ENCODE results near the gene SPAG16. TPM values are rescaled to one million over a fixed set of nuclear protein-coding genes. Genes with fewer than 3 reads are reported as not detected.

SPAG16 gene
- total and polyA plus RNA-seq, 2 of the 13 experiments (the other 11 are each of a cell fraction or from before 2014, with no cell fraction given) = 9.6 to 26.5 TPM

GRCh38 chr2:213848631-213849030 is 564.4 kb downstream of the SPAG16 start:
- no TSS peak for BruUV-seq (replicated peaks)
- no peaks in the 10 kb centered on the region for H3K9me3 ChIP-seq (ENCODE audit: low read length)
- ATAC-seq (no peak), DNase-seq (ENCODE audit: low spot score) (no peak), FAIRE-seq (no peak)
- no peaks in the 10 kb centered on the region for H3K4me1 ChIP-seq (ENCODE audit: insufficient read depth, low read length)
- CTCF ChIA-PET (ENCODE audit: low intra/inter-chr PET ratio, low total read pairs) = no interaction called here
- no peaks in the 10 kb centered on the region for H3K79me2 ChIP-seq (ENCODE audit: insufficient read depth, low read length)
- in situ Hi-C loops (cut with HindIII; ENCODE audit: extremely low pct_ligation_motif_present, low pct_unique_long_range_greater_than_20kb) (no loop called here), intact Hi-C loops (cut with micrococcal nuclease; ENCODE audit: unreplicated experiment) (no loop called here)
- H3K4me3 ChIP-seq (replicated peaks in 1 of 3; ENCODE audit: insufficient read depth in 1 of 3, low read depth in 2 of 3, low read length in 3 of 3) = no peak overlapping the region
- H3K36me3 ChIP-seq (replicated peaks in 1 of 2; ENCODE audit: control insufficient read depth in 1 of 2, insufficient read depth in 2 of 2, low read length in 2 of 2) = no peaks in the 10 kb centered on the region
- no peak overlapping the region for H3K4me2 ChIP-seq (ENCODE audit: low read depth, low read length)
- no peak overlapping the region for H3K9ac ChIP-seq (ENCODE audit: insufficient read depth, low read depth, low read length)
- H3K27me3 ChIP-seq (ENCODE audit: control insufficient read depth in 1 of 2, insufficient read depth in 2 of 2, low read length in 2 of 2) = no peaks in the 10 kb centered on the region
- WGBS (ENCODE audit: low lambda C conversion rate) = under 1% methylated on average over 4 of the region's 4 CpGs
- no peak overlapping the region for H3K27ac ChIP-seq (ENCODE audit: extremely low read length, insufficient read depth, low read length)
- TF ChIP-seq NCOA2 (CRISPR knock-in tag; IDR thresholded peaks at IDR 0.05) (no peak), MAFF (IDR thresholded peaks at IDR 0.05; ENCODE audit: low read depth, low read length) (no peak), ZFP82 (CRISPR knock-in tag; IDR thresholded peaks at IDR 0.05; ENCODE audit: borderline replicate concordance) (no peak)
- H2AFZ ChIP-seq (ENCODE audit: low read length) = no peak overlapping the region
- POLR2A ChIA-PET = no interaction called here
- no peaks in the 10 kb centered on the region for H4K20me1 ChIP-seq (ENCODE audit: insufficient read depth, low read length)

DNA sequence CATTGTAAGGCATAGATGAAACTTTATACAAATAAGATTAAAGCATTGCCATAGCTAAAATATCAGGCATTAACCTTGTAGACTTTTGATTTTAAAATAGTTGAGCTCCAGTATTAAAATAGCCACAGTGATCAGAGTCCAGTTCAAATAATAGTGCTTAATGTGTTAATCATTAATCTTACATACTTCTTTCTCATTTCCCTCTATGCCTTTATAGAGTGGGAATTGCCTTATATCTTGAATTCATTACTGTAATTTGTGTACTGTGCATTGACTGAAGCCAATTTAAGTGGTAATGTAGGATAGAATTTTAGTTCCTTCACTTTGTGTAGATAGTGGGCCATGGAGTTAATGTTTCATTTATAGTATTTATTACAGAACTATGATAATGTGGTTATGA is 577.4 kb downstream of the SPAG16 start:
- H3K79me2 ChIP-seq (ENCODE audit: insufficient read depth, low read length) = no peaks in the 10 kb centered on the region
- ChIA-PET POLR2A (no interaction called here), CTCF (ENCODE audit: low intra/inter-chr PET ratio, low total read pairs) (no interaction called here)
- H3K36me3 ChIP-seq (replicated peaks in 1 of 2; ENCODE audit: control insufficient read depth in 1 of 2, insufficient read depth in 2 of 2, low read length in 2 of 2) = no peaks in the 10 kb centered on the region
- no TSS peak for BruUV-seq (replicated peaks)
- no peak overlapping the region for H2AFZ ChIP-seq (ENCODE audit: low read length)
- no peaks in the 10 kb centered on the region for H3K27me3 ChIP-seq (ENCODE audit: control insufficient read depth in 1 of 2, insufficient read depth in 2 of 2, low read length in 2 of 2)
- ATAC-seq = no peak
- no peaks in the 10 kb centered on the region for H4K20me1 ChIP-seq (ENCODE audit: insufficient read depth, low read length)
- no peak for DNase-seq (ENCODE audit: low spot score)
- in situ Hi-C loops (cut with HindIII; ENCODE audit: extremely low pct_ligation_motif_present, low pct_unique_long_range_greater_than_20kb) (no loop called here), intact Hi-C loops (cut with micrococcal nuclease; ENCODE audit: unreplicated experiment) (no loop called here)
- H3K4me3 ChIP-seq (replicated peaks in 1 of 3; ENCODE audit: insufficient read depth in 1 of 3, low read depth in 2 of 3, low read length in 3 of 3) = no peak overlapping the region
- H3K9ac ChIP-seq (ENCODE audit: insufficient read depth, low read depth, low read length) = no peak overlapping the region
- no peak for FAIRE-seq
- no peaks in the 10 kb centered on the region for H3K9me3 ChIP-seq (ENCODE audit: low read length)
- no peak overlapping the region for H3K4me2 ChIP-seq (ENCODE audit: low read depth, low read length)
- H3K27ac ChIP-seq (ENCODE audit: extremely low read length, insufficient read depth, low read length) = no peak overlapping the region
- no peak for TF ChIP-seq KDM5B (CRISPR knock-in tag; IDR thresholded peaks at IDR 0.05; ENCODE audit: borderline replicate concordance)
- TF ChIP-seq ARNTL (CRISPR knock-in tag; IDR thresholded peaks at IDR 0.05) = no peak
- TF ChIP-seq DMAP1 (CRISPR knock-in tag; IDR thresholded peaks at IDR 0.05) = no peak
- no peak for TF ChIP-seq ZNF580 (CRISPR knock-in tag; IDR thresholded peaks at IDR 0.05; ENCODE audit: borderline replicate concordance, low read depth)
- no peaks in the 10 kb centered on the region for H3K4me1 ChIP-seq (ENCODE audit: insufficient read depth, low read length)
